OCI-LY1 (cell line): Measurements from ENCODE around the gene SMIM1.

Experiments
- CTCF ChIP-seq: fragments of 200-600 bp; sonication (generic), shearing (Covaris generic); IDR thresholded peaks from 2 replicates; pipeline ENCODE4 v1.5.1; 2017; ENCODE audit warnings: mild to moderate bottlenecking, antibody characterized with exemption, low read length, moderate library complexity, mixed read lengths
- EZH2 ChIP-seq: fragments of 200-600 bp; sonication (generic), shearing (Covaris generic); IDR thresholded peaks from 2 replicates; pipeline ENCODE4 v1.8.0; 2017; ENCODE audit warnings: borderline replicate concordance, mixed run types, mild to moderate bottlenecking, antibody characterized with exemption, low read length, moderate library complexity, mixed read lengths

DNA sequence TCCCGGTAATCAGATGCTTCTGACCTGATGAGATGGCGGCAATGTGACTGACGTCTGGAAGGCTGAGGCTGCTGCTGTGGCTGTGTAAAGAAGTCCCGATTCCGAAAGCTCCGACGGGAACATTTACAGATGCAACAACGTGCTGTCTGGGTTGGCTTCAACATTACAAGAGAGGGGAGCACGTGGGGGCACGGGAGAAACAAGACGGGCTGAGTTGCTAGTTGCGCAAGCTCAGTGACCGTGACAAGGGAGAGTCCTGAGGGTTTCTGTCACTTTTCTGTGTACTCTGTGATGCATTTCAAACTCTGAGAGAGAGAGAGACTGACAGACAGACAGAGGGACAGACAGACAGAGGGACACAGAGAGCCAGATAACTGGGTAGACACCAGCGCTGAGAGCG, 49.4 kb downstream of the SMIM1 start:
- no peak for TF ChIP-seq CTCF
- no peak for TF ChIP-seq EZH2
